Activated T-helper 2 cell treated with anti-CD3 and anti-CD28 coated beads, Interferon-gamma antibody, Interleukin-2, Interleukin-4, amounts not matched to agents 10 μg/mL and 5 μg/mL and 100 μg/mL, durations not matched to agents 14 hours and 24 hours and 36 hours (primary cell): ENCODE data around the gene MYH9. TPM values are rescaled to one million over a fixed set of nuclear protein-coding genes. Genes with fewer than 3 reads are reported as not detected.

Experiments used
- DNase-seq: peaks from one replicate; pipeline ENCODE4 v3.0.0; 2021; ENCODE audit warnings: low spot score
- H3K27ac Mint-ChIP-seq: one replicate; pipeline ENCODE4 v1.8.0; 2021; ENCODE audit warnings: mixed read lengths
- H3K27me3 Mint-ChIP-seq: one replicate; pipeline ENCODE4 v1.8.0; 2021; ENCODE audit warnings: low read depth, mixed read lengths
- H3K36me3 Mint-ChIP-seq: one replicate; pipeline ENCODE4 v1.8.0; 2021; ENCODE audit warnings: low read depth, mixed read lengths
- H3K4me1 Mint-ChIP-seq: one replicate; pipeline ENCODE4 v1.8.0; 2021; ENCODE audit warnings: low read depth, mixed read lengths
- H3K4me3 Mint-ChIP-seq: one replicate; pipeline ENCODE4 v1.8.0; 2021; ENCODE audit warnings: low read depth, mild to moderate bottlenecking, moderate library complexity, mixed read lengths
- H3K9me3 Mint-ChIP-seq: one replicate; pipeline ENCODE4 v1.8.0; 2021; ENCODE audit warnings: mixed read lengths
- intact Hi-C: fragments of 100-400 bp; cut with micrococcal nuclease; formaldehyde crosslinking; loops from one replicate; pipeline ENCODE4 v1.15.1; 2023
- total RNA-seq: library from RNA; stranded (reverse); gene quantifications from 2 replicates; pipeline ENCODE4 v1.2.3, GENCODE V29; 2022

MYH9 gene
- total RNA-seq, 1 donor from 2014 or later = 619 TPM

GRCh38 chr22:36366291-36366708, 21.5 kb downstream of the MYH9 start:
- Mint-ChIP-seq H3K36me3 (peaks cover 69% of the 10 kb centered on the region), H3K4me1 (peaks cover 88% of the 10 kb centered on the region), H3K27ac (peak overlapping the region; percentile 93), H3K9me3 (no peaks in the 10 kb centered on the region), H3K4me3 (peak overlapping the region; percentile 19), H3K27me3 (no peaks in the 10 kb centered on the region)
- no peak for DNase-seq
- intact Hi-C loops = no loop called here

DNA sequence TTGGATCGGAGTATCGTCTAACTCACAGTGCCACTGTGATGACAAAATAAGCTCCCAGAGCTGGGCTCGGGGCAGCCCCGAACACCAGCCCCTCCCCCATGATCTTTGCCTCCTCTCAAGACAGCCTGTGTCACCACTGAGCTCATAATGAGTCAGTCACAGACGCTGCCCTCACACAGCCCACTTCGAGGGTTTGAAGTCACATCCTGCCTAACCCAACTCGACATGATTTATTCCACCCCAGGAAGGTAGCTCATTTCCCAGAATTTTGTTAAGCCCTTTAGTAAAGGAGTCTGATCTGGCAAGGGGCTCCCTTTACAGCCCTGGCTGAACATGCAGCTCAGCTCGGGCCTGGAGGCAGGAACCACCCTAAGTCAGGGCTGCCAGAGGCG, 22.8 kb downstream of the MYH9 start:
- H3K27me3 Mint-ChIP-seq = no peaks in the 10 kb centered on the region
- H3K4me3 Mint-ChIP-seq = peak overlapping the region; percentile 44
- intact Hi-C loops = loop anchor here (1.0 to 2.0 kb wide), 4 partner anchors 8 to 34 kb away; no protein-coding TSS in a partner anchor
- no peaks in the 10 kb centered on the region for H3K9me3 Mint-ChIP-seq
- peak; percentile 80 for DNase-seq
- peak overlapping the region; percentile 93 for H3K27ac Mint-ChIP-seq
- H3K4me1 Mint-ChIP-seq = peaks cover 80% of the 10 kb centered on the region
- peaks cover 58% of the 10 kb centered on the region for H3K36me3 Mint-ChIP-seq

DNA sequence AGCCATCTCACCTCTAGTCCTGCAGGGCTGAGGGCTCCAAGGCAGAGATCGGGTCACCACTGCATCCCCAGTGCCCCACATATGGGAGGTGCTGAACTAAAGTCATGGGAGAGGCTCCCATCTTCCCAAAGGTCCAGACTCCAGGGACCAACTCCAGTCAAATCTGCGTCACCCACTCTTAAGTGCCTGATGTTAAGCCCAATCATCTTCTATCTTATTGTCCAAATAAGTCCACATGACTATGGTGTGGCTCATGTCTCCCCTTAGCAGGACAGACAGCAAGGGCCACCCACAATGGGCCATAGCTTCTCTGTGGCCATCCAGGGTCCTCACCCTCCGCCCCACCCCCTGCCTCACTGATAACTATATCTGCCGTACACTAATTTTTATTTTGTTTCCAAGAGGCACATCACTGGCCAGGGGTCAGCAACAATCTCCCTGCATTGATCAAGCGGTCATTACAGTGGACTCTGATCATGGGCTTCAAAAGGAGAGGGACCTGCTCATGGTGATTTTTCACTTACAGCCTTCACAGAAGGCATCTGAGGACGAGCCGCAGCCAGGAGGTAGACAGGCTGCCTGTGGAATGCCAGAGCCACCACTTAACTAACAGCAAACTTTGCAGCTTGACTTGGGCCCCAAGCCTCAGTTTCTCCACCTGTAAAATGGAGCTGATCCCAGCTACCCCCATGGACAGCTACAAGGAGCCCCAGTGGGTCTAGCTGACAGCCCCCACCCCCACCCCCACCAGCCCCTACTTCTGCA, 23.3 kb downstream of the MYH9 start:
- H3K27ac Mint-ChIP-seq = peak overlapping the region; percentile 93
- no peaks in the 10 kb centered on the region for H3K27me3 Mint-ChIP-seq
- H3K4me1 Mint-ChIP-seq = peaks cover 79% of the 10 kb centered on the region
- intact Hi-C loops = loop anchor here (1.0 to 2.0 kb wide), 4 partner anchors 7 to 33 kb away; no protein-coding TSS in a partner anchor
- peak overlapping the region; percentile 44 for H3K4me3 Mint-ChIP-seq
- no peaks in the 10 kb centered on the region for H3K9me3 Mint-ChIP-seq
- H3K36me3 Mint-ChIP-seq = peaks cover 58% of the 10 kb centered on the region
- no peak for DNase-seq

DNA sequence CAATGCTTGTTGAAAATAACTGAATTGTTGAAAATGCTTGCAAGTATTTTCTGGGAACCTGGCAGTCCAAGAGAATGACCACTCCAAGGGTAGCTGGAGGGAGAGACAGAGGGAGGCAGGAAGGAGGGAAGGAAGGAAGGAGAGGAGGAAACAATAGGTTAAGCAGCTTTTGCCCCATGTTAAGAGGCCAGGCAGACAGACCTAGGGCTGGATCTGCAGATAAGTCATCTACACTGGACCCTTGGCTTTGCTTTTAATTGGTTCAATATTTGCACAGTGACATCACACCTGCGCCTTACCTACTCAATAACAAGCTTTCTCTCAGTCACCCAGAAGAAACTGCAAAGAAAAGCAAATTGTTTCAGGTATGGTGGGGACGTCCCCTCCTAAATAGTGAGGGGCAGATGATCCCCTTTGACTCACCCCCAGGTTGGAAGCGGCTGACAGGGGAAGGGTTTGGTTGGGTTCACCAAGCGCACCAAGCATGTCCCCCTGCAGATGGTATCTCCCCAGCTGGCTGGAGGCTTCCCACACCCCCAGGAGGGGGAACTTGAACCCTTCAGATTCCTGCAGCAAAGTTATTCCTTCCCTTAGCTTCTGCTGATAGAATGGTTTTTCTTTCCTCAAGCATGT, 24.3 kb downstream of the MYH9 start:
- no peaks in the 10 kb centered on the region for H3K9me3 Mint-ChIP-seq
- peak overlapping the region; percentile 68 for H3K4me3 Mint-ChIP-seq
- H3K27ac Mint-ChIP-seq = peak overlapping the region; percentile 93
- intact Hi-C loops = no loop called here
- peaks cover 60% of the 10 kb centered on the region for H3K36me3 Mint-ChIP-seq
- H3K27me3 Mint-ChIP-seq = no peaks in the 10 kb centered on the region
- H3K4me1 Mint-ChIP-seq = peaks cover 80% of the 10 kb centered on the region
- no peak for DNase-seq

GRCh38 chr22:36362932-36363331, 24.8 kb downstream of the MYH9 start:
- Mint-ChIP-seq H3K4me1 (peaks cover 76% of the 10 kb centered on the region), H3K9me3 (no peaks in the 10 kb centered on the region), H3K36me3 (peaks cover 58% of the 10 kb centered on the region), H3K27ac (peak overlapping the region; percentile 86), H3K4me3 (peak overlapping the region; percentile 68), H3K27me3 (no peaks in the 10 kb centered on the region)
- no peak for DNase-seq
- intact Hi-C loops = no loop called here

- H3K27ac Mint-ChIP-seq = peak overlapping the region; percentile 86
- H3K27me3 Mint-ChIP-seq = no peaks in the 10 kb centered on the region
- DNase-seq = no peak
- H3K4me3 Mint-ChIP-seq = no peak overlapping the region
- H3K36me3 Mint-ChIP-seq = peaks cover 55% of the 10 kb centered on the region
- H3K4me1 Mint-ChIP-seq = peaks cover 75% of the 10 kb centered on the region
- intact Hi-C loops = no loop called here
- H3K9me3 Mint-ChIP-seq = no peaks in the 10 kb centered on the region
These were observed 25.7 kb downstream of the MYH9 start for GRCh38 chr22:36362075-36362474.

DNA sequence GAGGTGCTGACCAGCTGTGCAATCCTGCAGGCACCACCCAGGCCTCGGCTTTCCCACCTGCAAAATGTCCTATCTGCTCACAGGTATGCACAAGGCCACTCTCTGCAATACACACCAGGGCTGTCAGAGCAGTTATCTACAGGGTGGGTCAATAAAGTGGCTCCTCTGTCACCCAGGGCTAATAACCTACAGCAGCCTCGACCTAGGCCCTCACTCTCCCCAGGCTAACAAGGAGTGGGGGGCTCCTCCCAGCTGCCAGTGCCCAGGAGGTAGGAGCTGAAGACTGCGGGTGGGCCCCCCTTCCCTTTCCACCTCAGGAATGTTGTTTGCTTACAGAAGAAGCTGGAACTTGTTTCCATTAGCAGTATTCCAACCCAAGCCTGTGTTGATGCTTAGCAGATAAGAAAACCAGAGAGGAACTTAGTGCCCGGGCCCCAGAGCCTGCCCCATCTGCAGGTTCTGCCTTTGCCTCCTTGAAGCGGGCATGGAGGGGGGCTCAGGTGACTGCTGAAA, 26.8 kb downstream of the MYH9 start:
- H3K9me3 Mint-ChIP-seq = no peaks in the 10 kb centered on the region
- intact Hi-C loops = no loop called here
- no peaks in the 10 kb centered on the region for H3K27me3 Mint-ChIP-seq
- DNase-seq = no peak
- peaks cover 52% of the 10 kb centered on the region for H3K36me3 Mint-ChIP-seq
- peaks cover 73% of the 10 kb centered on the region for H3K4me1 Mint-ChIP-seq
- no peak overlapping the region for H3K4me3 Mint-ChIP-seq
- peak overlapping the region; percentile 69 for H3K27ac Mint-ChIP-seq

- H3K27me3 Mint-ChIP-seq = no peaks in the 10 kb centered on the region
- DNase-seq = no peak
- peaks cover 58% of the 10 kb centered on the region for H3K36me3 Mint-ChIP-seq
- peak overlapping the region; percentile 85 for H3K27ac Mint-ChIP-seq
- peaks cover 80% of the 10 kb centered on the region for H3K4me1 Mint-ChIP-seq
- H3K9me3 Mint-ChIP-seq = no peaks in the 10 kb centered on the region
- intact Hi-C loops = no loop called here
- no peak overlapping the region for H3K4me3 Mint-ChIP-seq
These were observed 27.8 kb downstream of the MYH9 start for GRCh38 chr22:36360011-36360410.

GRCh38 chr22:36359470-36359996, 28.2 kb downstream of the MYH9 start:
- no peak for DNase-seq
- intact Hi-C loops = loop anchor here (2.0 kb wide), 1 partner anchor 17 kb away; no protein-coding TSS in a partner anchor
- Mint-ChIP-seq H3K27me3 (no peaks in the 10 kb centered on the region), H3K27ac (peak overlapping the region; percentile 85), H3K9me3 (no peaks in the 10 kb centered on the region), H3K4me1 (peaks cover 79% of the 10 kb centered on the region), H3K36me3 (peaks cover 59% of the 10 kb centered on the region), H3K4me3 (peak overlapping the region; percentile 3)

DNA sequence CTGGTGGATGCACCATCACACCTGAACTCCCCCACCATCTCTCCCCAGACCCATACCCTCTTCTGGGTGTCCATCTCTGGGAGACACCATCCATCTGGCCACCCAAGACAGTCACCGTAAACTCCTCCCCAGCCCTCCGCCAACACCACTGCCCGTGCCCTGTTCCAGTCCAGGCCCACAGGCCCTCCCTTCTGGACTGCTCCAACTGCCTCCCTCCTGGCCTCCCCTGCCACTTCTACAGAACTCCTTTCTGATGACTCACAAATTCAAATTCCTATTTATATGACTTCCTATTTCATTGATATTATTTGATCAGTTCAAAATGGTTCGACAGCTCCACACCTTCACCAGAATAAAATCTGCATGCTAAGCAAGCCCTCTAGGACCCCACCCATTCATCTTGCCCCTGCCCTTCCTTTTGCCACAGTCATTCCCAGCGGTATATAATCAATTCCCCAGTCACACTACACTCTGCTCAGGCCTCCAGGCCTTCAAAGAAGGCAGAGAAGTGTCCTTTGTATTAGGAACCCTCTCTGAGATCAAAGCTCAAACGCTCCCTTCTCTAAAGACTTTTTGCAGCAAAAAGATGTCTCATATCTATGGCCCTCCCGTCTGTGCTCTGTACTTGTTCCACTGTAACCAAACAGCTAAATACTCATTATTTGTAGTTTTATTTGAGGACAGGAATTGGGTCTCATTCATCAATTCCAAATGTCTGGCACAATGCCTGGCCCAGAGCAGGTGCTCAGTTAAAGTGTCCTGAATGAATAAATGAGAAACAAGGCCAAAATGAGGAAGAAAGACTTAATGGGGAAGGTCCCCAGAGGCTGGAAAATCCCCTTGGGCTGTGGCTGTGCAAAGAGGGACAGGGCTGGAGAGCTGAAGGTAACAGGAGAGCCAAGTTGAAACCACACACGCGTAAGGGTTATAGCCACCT, 29.0 kb downstream of the MYH9 start:
- Mint-ChIP-seq H3K9me3 (no peaks in the 10 kb centered on the region), H3K4me3 (peak overlapping the region; percentile 64), H3K27me3 (no peaks in the 10 kb centered on the region), H3K4me1 (peaks cover 73% of the 10 kb centered on the region), H3K27ac (peak overlapping the region; percentile 85), H3K36me3 (peaks cover 53% of the 10 kb centered on the region)
- intact Hi-C loops = loop anchor here (2.0 kb wide), 1 partner anchor 18 kb away; no protein-coding TSS in a partner anchor
- no peak for DNase-seq

DNA sequence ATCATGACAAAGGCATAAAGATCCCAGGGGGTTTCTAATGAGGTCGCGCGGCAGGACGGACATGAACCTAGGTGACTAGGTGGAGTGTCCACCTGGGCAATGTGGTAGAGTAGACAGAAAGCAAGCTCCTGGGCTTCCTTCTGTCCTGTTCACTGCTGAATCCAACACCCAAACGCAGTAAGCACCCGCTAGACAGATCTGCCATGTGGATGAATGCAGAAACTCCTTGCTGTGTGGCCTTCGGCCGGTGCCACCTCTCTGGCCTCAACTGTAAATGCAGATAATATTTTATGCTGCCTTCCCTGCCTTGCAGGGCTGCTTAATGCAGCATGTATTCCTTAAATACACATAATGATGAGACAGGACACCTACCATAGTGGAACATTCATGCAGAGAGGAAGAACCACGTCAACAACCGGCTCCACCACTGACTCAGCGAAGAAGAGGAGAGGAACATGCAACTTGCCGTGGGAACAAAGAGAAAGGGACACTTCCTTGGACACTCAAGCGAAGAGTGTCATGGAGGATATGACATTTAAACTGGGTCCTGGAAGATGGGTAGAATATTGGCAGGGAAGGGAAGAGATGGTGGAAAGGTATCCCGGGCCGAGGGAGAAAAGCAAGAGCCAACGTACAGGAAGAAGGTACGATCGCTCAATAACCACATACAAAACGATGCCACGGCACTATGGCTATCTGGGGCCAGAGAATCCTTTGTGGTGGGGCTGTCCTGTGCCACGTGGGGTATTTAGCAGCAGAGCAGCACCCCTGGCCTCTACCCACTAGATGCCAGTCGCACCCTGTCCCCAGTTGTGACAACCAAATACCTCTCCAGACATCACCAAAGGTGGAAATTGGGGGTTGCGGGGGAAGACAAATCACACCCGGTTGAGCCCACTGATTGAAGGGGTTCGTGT, 30.8 kb downstream of the MYH9 start:
- no peak for DNase-seq
- Mint-ChIP-seq H3K9me3 (no peaks in the 10 kb centered on the region), H3K36me3 (peaks cover 51% of the 10 kb centered on the region), H3K4me1 (peaks cover 73% of the 10 kb centered on the region), H3K27ac (peak overlapping the region; percentile 92), H3K27me3 (no peaks in the 10 kb centered on the region), H3K4me3 (peak overlapping the region; percentile 72)
- intact Hi-C loops = loop anchor here (1.0 kb wide), 3 partner anchors 8 to 24 kb away; no protein-coding TSS in a partner anchor
